ENCODE measurements around the gene TSPAN9. TPM values are rescaled to one million over a fixed set of nuclear protein-coding genes. Genes with fewer than 3 reads are reported as not detected.

TSPAN9 gene
- total RNA-seq, 1 experiment from 2014 or later, result 35.5 TPM

GRCh38 chr12:3114671-3115070 lies 37.5 kb downstream of the TSPAN9 start:
- ChIA-PET CTCF (no interaction called here), POLR2A (ENCODE audit: low non-redundant PET) (no interaction called here)
- BruUV-seq (replicated peaks), result no TSS peak
- TF ChIP-seq CTCF (conservative IDR thresholded peaks at IDR 0.05; ENCODE audit: low read depth, low read length), result no peak
- no peak for TF ChIP-seq EZH2 (IDR thresholded peaks at IDR 0.05; ENCODE audit: borderline replicate concordance, low read depth, low read length, poor library complexity, severe bottlenecking)
- no peaks in the 10 kb centered on the region for H3K27me3 ChIP-seq (replicated peaks; ENCODE audit: insufficient read depth, low read depth, low read length, poor library complexity)
- no peak overlapping the region for H3K27ac ChIP-seq (ENCODE audit: low read depth, low read length, poor library complexity, severe bottlenecking)
- no peak for DNase-seq (ENCODE audit: low spot score)
- peaks cover 13% of the 10 kb centered on the region for H3K4me1 ChIP-seq (ENCODE audit: insufficient read depth, low read length, poor library complexity, severe bottlenecking)
- intact Hi-C loops (cut with micrococcal nuclease; ENCODE audit: unreplicated experiment), result no loop called here
- H3K36me3 ChIP-seq (ENCODE audit: insufficient read depth, low read length, poor library complexity, severe bottlenecking), result no peaks in the 10 kb centered on the region
- H3K4me3 ChIP-seq (ENCODE audit: low read depth, low read length, poor library complexity, severe bottlenecking), result no peak overlapping the region
- H3K9me3 ChIP-seq (ENCODE audit: low read depth, low read length, poor library complexity, severe bottlenecking), result no peaks in the 10 kb centered on the region

- H3K27ac ChIP-seq (ENCODE audit: low read depth, low read length, poor library complexity, severe bottlenecking), result no peak overlapping the region
- BruUV-seq (replicated peaks), result no TSS peak
- H3K4me3 ChIP-seq (ENCODE audit: low read depth, low read length, poor library complexity, severe bottlenecking), result no peak overlapping the region
- no peak for DNase-seq (ENCODE audit: low spot score)
- ChIA-PET POLR2A (ENCODE audit: low non-redundant PET) (no interaction called here), CTCF (no interaction called here)
- H3K27me3 ChIP-seq (replicated peaks; ENCODE audit: insufficient read depth, low read depth, low read length, poor library complexity), result no peaks in the 10 kb centered on the region
- peaks cover 17% of the 10 kb centered on the region for H3K4me1 ChIP-seq (ENCODE audit: insufficient read depth, low read length, poor library complexity, severe bottlenecking)
- TF ChIP-seq CTCF (conservative IDR thresholded peaks at IDR 0.05; ENCODE audit: low read depth, low read length) (no peak), EZH2 (IDR thresholded peaks at IDR 0.05; ENCODE audit: borderline replicate concordance, low read depth, low read length, poor library complexity, severe bottlenecking) (no peak)
- intact Hi-C loops (cut with micrococcal nuclease; ENCODE audit: unreplicated experiment), result no loop called here
- H3K9me3 ChIP-seq (ENCODE audit: low read depth, low read length, poor library complexity, severe bottlenecking), result no peaks in the 10 kb centered on the region
- H3K36me3 ChIP-seq (ENCODE audit: insufficient read depth, low read length, poor library complexity, severe bottlenecking), result no peaks in the 10 kb centered on the region
These were observed 37.9 kb downstream of the TSPAN9 start for GRCh38 chr12:3115078-3115477.

- Histone ChIP-seq H3K4me1 (ENCODE audit: insufficient read depth, low read length, poor library complexity, severe bottlenecking) (peaks cover 20% of the 10 kb centered on the region), H3K36me3 (ENCODE audit: insufficient read depth, low read length, poor library complexity, severe bottlenecking) (no peaks in the 10 kb centered on the region), H3K4me3 (ENCODE audit: low read depth, low read length, poor library complexity, severe bottlenecking) (no peak overlapping the region), H3K27me3 (replicated peaks; ENCODE audit: insufficient read depth, low read depth, low read length, poor library complexity) (no peaks in the 10 kb centered on the region), H3K9me3 (ENCODE audit: low read depth, low read length, poor library complexity, severe bottlenecking) (no peaks in the 10 kb centered on the region), H3K27ac (ENCODE audit: low read depth, low read length, poor library complexity, severe bottlenecking) (peak overlapping the region; percentile 45)
- TF ChIP-seq EZH2 (IDR thresholded peaks at IDR 0.05; ENCODE audit: borderline replicate concordance, low read depth, low read length, poor library complexity, severe bottlenecking) (no peak), CTCF (conservative IDR thresholded peaks at IDR 0.05; ENCODE audit: low read depth, low read length) (no peak)
- intact Hi-C loops (cut with micrococcal nuclease; ENCODE audit: unreplicated experiment), result no loop called here
- ChIA-PET POLR2A (ENCODE audit: low non-redundant PET) (no interaction called here), CTCF (no interaction called here)
- DNase-seq (ENCODE audit: low spot score), result no peak
- no TSS peak for BruUV-seq (replicated peaks)
These were observed 39.1 kb downstream of the TSPAN9 start for GRCh38 chr12:3116106-3116844.
